Mucosa of rectum (tissue), 2 donors: ENCODE measurements around the gene HSPA1A.
"Not testable (repeated sequence)": the region's sequence is repeated elsewhere in the genome, so short reads cannot be mapped to it uniquely, and the experiment has no call there.

Experiments used
- H3K27ac ChIP-seq, 2 donors: one replicate each; pipeline ENCODE4 v1.7.0; 2013; ENCODE audit warnings: inconsistent platforms in 2 of 2, low read depth in 2 of 2, low read length in 2 of 2
- H3K27me3 ChIP-seq, 2 donors: one replicate each; pipeline ENCODE4 v1.7.0; 2013; ENCODE audit warnings: low read length in 2 of 2; ENCODE audit not compliant: control insufficient read depth in 2 of 2, insufficient read depth in 2 of 2
- H3K36me3 ChIP-seq, 2 donors: one replicate each; pipeline ENCODE4 v1.7.0; 2013; ENCODE audit warnings: low read length in 2 of 2; ENCODE audit not compliant: control insufficient read depth in 2 of 2, insufficient read depth in 2 of 2
- H3K4me1 ChIP-seq, 2 donors: one replicate each; pipeline ENCODE4 v1.7.0; 2013; ENCODE audit warnings: low read length in 2 of 2, mild to moderate bottlenecking in 1 of 2; ENCODE audit not compliant: control insufficient read depth in 2 of 2, insufficient read depth in 2 of 2
- H3K4me3 ChIP-seq, 2 donors: one replicate each; pipeline ENCODE4 v1.7.0; 2013; ENCODE audit warnings: low read length in 2 of 2
- H3K9ac ChIP-seq, 2 donors: one replicate each; pipeline ENCODE4 v1.7.0; 2013; ENCODE audit warnings: low read length in 2 of 2, low read depth in 1 of 2, mild to moderate bottlenecking in 1 of 2
- H3K9me3 ChIP-seq, 2 donors: one replicate each; pipeline ENCODE4 v1.7.0; 2013; ENCODE audit warnings: low read length in 2 of 2; ENCODE audit not compliant: control insufficient read depth in 2 of 2
- donor health status: healthy.
- donor health status: Normal muscosa, but diverticular disease.

The HSPA1A gene

DNA sequence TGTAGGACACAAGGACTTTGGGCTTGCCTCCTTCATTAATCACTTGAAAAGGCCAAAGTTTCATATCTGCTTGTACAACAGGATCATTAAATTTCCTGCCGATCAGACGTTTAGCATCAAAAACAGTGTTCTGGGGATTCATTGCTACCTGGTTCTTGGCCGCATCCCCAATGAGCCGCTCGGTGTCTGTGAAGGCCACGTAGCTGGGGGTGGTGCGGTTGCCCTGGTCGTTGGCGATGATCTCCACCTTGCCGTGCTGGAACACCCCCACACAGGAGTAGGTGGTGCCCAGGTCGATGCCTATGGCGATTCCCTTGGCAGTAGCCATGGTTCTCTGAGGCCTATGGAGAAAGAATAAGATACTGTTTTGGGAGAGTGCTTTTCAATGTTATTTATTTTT is 3.7 kb upstream of the HSPA1A start:
- H3K27me3 ChIP-seq, result no peaks in the 10 kb centered on the region
- H3K4me1 ChIP-seq, result peaks cover 4 to 12% of the 10 kb centered on the region in 2 donors
- H3K4me3 ChIP-seq, result no peak overlapping the region
- no peak overlapping the region for H3K9ac ChIP-seq
- no peaks in the 10 kb centered on the region for H3K9me3 ChIP-seq
- no peak overlapping the region for H3K27ac ChIP-seq
- peaks cover 0 to 2% of the 10 kb centered on the region in 2 donors for H3K36me3 ChIP-seq

DNA sequence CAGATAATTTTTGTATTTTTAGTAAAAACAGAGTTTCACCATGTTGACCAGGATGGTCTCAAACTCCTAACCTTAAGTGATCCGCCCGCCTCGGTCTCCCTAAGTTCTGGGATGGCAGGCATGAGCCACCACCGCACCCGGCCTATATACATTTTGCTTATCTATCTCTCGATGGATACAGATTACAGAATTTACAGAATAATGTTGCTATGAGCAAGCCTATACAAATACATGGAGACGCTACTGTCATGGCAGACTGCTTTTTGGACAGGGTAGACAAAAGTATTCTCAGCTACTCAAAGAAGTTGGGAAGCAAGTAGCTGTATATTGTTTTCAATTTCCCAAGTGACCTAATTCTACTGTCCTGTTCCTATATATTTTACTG is 1.9 kb upstream of the HSPA1A start:
- peak overlapping the region; percentile 94 to 97 for H3K27ac ChIP-seq
- peak overlapping the region; percentile 58 to 76 for H3K4me3 ChIP-seq
- no peaks in the 10 kb centered on the region for H3K9me3 ChIP-seq
- no peaks in the 10 kb centered on the region for H3K27me3 ChIP-seq
- peak overlapping the region; percentile 63 to 78 for H3K9ac ChIP-seq
- peaks cover 7 to 16% of the 10 kb centered on the region in 2 donors for H3K4me1 ChIP-seq
- peaks cover 0 to 2% of the 10 kb centered on the region in 2 donors for H3K36me3 ChIP-seq

DNA sequence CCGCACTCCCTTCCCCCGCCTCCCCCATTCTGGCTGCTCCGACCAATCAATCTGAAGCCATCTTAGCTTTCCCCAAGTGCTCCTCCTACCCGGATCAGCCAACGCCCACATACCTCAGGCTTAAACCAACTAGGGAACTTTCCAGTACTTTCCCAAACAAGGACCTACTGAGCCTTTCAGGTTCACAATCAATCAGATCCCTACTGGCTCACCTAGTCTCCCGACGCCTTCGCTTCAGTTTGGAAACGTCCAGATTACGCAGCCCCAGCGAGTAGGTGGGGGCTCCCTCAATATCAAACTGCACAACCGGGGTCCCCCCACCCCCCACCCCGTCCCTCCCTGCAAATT is 692 bp upstream of the HSPA1A start:
- Histone ChIP-seq H3K27ac (peak overlapping the region; percentile 97 to 99), H3K9ac (peak overlapping the region; percentile 80 to 83), H3K27me3 (no peaks in the 10 kb centered on the region), H3K9me3 (no peaks in the 10 kb centered on the region), H3K4me1 (peaks cover 13 to 23% of the 10 kb centered on the region in 2 donors), H3K4me3 (peak overlapping the region; percentile 76 to 84), H3K36me3 (peaks cover 0 to 2% of the 10 kb centered on the region in 2 donors)

DNA sequence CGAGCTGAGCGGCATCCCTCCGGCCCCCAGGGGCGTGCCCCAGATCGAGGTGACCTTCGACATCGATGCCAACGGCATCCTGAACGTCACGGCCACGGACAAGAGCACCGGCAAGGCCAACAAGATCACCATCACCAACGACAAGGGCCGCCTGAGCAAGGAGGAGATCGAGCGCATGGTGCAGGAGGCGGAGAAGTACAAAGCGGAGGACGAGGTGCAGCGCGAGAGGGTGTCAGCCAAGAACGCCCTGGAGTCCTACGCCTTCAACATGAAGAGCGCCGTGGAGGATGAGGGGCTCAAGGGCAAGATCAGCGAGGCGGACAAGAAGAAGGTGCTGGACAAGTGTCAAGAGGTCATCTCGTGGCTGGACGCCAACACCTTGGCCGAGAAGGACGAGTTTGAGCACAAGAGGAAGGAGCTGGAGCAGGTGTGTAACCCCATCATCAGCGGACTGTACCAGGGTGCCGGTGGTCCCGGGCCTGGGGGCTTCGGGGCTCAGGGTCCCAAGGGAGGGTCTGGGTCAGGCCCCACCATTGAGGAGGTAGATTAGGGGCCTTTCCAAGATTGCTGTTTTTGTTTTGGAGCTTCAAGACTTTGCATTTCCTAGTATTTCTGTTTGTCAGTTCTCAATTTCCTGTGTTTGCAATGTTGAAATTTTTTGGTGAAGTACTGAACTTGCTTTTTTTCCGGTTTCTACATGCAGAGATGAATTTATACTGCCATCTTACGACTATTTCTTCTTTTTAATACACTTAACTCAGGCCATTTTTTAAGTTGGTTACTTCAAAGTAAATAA is 2.0 kb downstream of the HSPA1A start:
- H3K4me3 ChIP-seq, result peak overlapping the region; percentile 57 to 76
- not testable (repeated sequence) for H3K36me3 ChIP-seq, H3K9me3 ChIP-seq, H3K27me3 ChIP-seq
- H3K4me1 ChIP-seq, result peaks cover 28 to 42% of the 10 kb centered on the region in 2 donors
- peak overlapping the region; percentile 38 to 69 for H3K9ac ChIP-seq
- H3K27ac ChIP-seq, result peak overlapping the region; percentile 39 to 67

DNA sequence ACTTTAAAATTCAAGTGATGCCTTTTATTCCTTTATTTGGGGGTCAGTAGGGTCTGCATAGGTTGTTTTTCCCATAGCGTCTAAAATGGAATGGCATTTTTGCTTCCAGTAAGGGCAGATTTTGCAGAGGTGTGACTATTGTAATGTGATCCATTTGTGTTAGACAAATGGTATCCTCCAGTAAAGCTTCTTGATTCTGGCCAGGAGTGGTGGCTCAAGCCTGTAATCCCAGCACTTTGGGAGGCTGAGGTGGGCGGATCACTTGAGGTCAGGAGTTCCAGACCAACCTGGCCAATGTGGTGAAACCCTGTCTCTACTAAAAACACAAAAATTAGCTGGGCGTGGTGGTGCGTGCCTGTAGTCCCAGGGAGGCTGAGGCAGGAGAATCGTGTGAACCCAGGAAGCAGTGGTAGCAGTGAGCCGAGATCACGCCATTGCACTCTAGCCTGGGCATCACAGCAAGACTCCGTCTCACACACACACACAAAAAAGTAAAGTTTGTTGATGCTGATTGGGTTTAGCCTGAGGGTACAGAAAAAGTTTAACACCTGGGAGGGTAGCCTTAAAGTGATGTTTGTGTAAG is 2.7 kb downstream of the HSPA1A start:
- H3K9me3 ChIP-seq, H3K27me3 ChIP-seq, H3K36me3 ChIP-seq: not testable (repeated sequence)
- peak overlapping the region; percentile 44 to 69 for H3K9ac ChIP-seq
- peak overlapping the region in 1 of 2 donors; percentile 67 for H3K27ac ChIP-seq
- H3K4me3 ChIP-seq, result peak overlapping the region; percentile 57 to 76
- peaks cover 34 to 49% of the 10 kb centered on the region in 2 donors for H3K4me1 ChIP-seq

DNA sequence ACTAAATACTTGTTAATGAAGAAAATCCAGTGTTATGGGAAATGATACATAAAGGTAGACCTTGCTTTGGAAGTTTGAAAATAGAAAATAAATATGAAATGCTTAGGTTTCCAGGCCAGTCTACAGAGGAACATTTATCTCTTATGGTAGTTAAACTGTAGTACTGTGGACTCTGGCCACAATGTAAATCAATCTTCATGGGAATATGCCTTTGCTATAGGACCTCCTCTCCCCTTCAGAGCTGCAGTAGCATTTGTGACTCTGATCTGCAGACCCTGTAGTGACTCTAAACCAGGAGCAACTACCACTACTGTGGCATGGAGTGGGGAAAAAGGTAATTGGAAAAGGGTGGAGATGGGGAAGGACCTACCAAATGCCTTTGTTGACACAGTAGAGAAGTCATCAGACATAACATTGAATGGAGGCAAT is 4.5 kb downstream of the HSPA1A start:
- no peaks in the 10 kb centered on the region for H3K9me3 ChIP-seq
- no peak overlapping the region for H3K4me3 ChIP-seq
- peaks cover 31 to 47% of the 10 kb centered on the region in 2 donors for H3K4me1 ChIP-seq
- peak overlapping the region; percentile 73 to 77 for H3K27ac ChIP-seq
- H3K9ac ChIP-seq, result peak overlapping the region in 1 of 2 donors; percentile 1
- no peaks in the 10 kb centered on the region for H3K36me3 ChIP-seq
- H3K27me3 ChIP-seq, result no peaks in the 10 kb centered on the region

DNA sequence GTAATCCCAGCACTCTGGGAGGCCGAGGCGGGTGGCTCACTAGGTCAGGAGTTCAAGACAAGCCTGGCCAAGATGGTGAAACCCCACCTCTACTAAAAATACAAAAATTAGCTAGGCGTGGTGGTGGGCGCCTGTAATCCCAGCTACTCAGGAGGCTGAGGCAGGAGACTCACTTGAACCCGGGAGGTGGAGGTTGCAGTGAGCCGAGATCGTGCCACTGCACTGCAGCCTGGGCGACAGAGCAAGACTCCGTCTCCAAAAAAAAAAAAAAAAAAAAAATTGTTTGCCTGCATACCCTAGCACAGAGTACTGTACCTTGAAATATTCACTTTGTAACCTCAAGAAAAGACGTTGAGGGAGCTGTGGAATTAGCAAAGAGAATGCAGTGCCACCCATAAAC is 5.1 kb downstream of the HSPA1A start:
- peaks cover 35 to 47% of the 10 kb centered on the region in 2 donors for H3K4me1 ChIP-seq
- not testable (repeated sequence) for H3K27me3 ChIP-seq, H3K4me3 ChIP-seq, H3K9me3 ChIP-seq, H3K36me3 ChIP-seq
- peak overlapping the region in 1 of 2 donors; percentile 77 for H3K9ac ChIP-seq
- H3K27ac ChIP-seq, result peak overlapping the region; percentile 98

DNA sequence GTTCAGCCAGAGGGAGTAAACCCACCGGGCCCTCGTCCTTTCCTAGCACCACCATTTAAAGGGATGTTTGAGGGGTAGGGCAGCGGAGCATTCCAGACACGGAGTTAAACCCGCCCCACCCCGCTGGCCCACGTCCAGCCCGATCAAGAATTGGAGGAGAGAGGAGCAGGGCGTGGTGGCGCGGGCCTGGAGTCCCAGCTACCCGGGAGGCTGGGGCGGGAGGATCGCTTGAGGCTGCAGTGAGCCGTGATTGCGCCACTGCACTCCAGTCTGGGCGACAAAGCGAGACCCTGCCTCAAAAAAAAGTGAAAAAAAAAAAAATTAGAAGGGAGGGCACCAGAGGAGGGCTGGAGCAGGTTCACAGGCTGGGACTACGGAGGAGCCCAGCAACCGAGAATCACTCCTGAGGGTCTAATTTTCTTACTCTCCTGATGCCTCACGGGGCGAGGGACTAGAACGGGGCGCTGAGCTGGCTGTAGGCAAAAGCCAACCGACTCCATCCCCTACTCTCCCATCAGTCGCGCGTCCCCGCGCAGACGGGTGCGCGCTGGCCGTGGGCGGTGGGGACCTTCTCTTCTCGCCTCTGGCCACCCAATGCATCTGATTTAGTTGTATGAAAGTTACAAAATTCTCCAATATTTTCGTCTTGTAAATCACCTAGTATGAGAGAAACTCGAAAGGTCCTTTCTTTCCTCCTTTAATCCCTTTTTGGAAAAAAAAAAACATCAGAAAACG is 6.1 kb downstream of the HSPA1A start:
- H3K9ac ChIP-seq, result peak overlapping the region; percentile 77 to 82
- no peaks in the 10 kb centered on the region for H3K27me3 ChIP-seq
- no peaks in the 10 kb centered on the region for H3K9me3 ChIP-seq
- peaks cover 43 to 52% of the 10 kb centered on the region in 2 donors for H3K4me1 ChIP-seq
- no peaks in the 10 kb centered on the region for H3K36me3 ChIP-seq
- H3K27ac ChIP-seq, result peak overlapping the region; percentile 98
- peak overlapping the region; percentile 59 to 87 for H3K4me3 ChIP-seq

DNA sequence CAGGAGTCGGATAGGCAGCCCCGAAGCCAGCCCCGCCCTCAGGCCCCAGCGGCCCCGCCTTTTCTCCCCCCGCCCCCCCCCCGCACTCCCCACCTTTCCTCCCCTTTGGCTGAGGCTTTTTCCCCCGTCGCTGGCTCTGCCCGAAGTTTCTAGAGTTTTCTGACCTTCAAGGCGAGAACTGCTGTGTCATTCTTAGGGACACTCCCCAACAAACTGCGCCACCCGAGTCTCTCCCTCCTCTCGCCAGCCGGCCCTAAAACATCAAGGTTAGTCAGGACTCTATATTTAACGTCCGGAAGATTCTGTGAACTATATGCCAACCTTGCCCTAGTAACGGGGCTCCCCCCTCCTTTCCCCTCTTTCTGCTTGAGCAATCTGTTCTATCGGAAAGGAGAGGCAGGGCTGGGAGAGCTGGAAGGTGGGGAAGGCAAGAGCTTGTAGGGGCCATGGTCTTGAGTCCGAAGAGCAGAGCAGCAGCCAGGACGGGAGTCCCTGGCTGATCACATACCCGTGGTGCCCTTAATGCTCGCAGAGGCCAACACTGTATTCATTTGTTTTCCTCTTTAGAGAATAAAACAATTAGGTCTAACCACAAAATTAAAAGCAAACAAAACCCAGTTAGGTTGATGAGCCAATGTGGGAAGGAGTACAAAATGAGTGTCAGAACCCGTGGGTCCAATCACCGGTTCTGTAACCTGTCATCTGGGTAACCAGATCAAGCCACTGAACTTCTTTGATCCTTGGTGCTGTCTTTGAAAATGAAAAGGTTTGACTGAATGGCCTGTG is 6.9 kb downstream of the HSPA1A start:
- no peaks in the 10 kb centered on the region for H3K36me3 ChIP-seq
- H3K27me3 ChIP-seq, result no peaks in the 10 kb centered on the region
- H3K4me1 ChIP-seq, result peaks cover 49 to 55% of the 10 kb centered on the region in 2 donors
- H3K9ac ChIP-seq, result peak overlapping the region; percentile 88 to 89
- H3K27ac ChIP-seq, result peak overlapping the region; percentile 98
- peak overlapping the region; percentile 59 to 87 for H3K4me3 ChIP-seq
- H3K9me3 ChIP-seq, result no peaks in the 10 kb centered on the region
